Measurements from ENCODE around the gene PTPRC.

PTPRC gene

GRCh38 chr1:198604975-198605374 lies 33.9 kb upstream of the PTPRC start:
- no peaks in the 10 kb centered on the region for H3K36me3 ChIP-seq (ENCODE audit: insufficient read depth, low read depth, low read length)
- H3K27me3 ChIP-seq (ENCODE audit: insufficient read depth, low read length), result no peaks in the 10 kb centered on the region
- no peak overlapping the region for H3K4me3 ChIP-seq (ENCODE audit: low read length)
- H3K4me1 ChIP-seq (ENCODE audit: insufficient read depth, low read length), result peaks cover 15% of the 10 kb centered on the region
- H3K27ac ChIP-seq (ENCODE audit: low read length), result no peak overlapping the region
- peaks cover 8% of the 10 kb centered on the region; the same call in 1 of the 2 replicates for H3K9me3 ChIP-seq (ENCODE audit: insufficient read depth, low read depth, low read length)
- no peak overlapping the region for H3K9ac ChIP-seq (ENCODE audit: low read depth, low read length)

DNA sequence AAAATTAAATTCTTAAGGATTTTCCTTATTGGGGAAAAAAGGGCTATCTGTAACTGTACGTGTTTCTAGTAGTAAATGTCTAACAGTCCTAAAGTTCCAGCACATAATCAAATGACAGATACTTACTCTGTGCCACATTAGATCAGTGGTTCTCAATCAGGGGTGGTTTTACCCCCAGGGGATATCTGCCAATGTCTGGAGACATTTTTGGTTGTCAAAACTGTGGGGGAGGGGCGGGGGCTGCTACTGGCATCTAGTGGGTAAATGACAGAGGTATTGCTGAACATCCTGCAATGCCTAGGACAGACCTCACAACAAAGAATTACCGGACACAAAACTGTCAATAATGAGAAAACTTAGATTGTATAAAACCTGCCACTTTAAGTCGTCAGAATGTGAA lies 33.4 kb upstream of the PTPRC start:
- Histone ChIP-seq H3K36me3 (ENCODE audit: insufficient read depth, low read depth, low read length) (no peaks in the 10 kb centered on the region), H3K4me1 (ENCODE audit: insufficient read depth, low read length) (peaks cover 15% of the 10 kb centered on the region), H3K9me3 (ENCODE audit: insufficient read depth, low read depth, low read length) (peaks cover 5% of the 10 kb centered on the region; the same call in 1 of the 2 replicates), H3K4me3 (ENCODE audit: low read length) (no peak overlapping the region), H3K27me3 (ENCODE audit: insufficient read depth, low read length) (no peaks in the 10 kb centered on the region), H3K9ac (ENCODE audit: low read depth, low read length) (no peak overlapping the region), H3K27ac (ENCODE audit: low read length) (no peak overlapping the region)

DNA sequence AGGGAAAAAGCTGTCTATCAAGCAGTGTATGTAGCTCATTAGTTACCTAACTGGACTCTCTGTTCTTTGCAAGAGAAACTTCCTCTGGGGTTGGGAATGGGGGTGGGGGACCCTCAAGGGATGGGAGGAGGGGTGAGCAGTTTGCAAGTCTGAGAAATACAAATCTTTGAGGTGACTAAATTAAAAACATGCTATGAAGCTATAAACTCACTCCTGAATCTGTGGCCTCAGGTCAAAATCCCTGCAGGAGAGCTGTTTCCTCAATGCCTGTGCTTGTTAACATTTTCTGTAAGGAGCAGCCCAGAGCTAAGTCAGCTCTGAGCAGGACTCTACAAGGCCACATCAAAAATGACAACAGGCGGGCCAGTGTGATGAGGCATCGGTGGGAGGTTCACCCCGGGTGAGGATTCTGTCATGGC lies 32.8 kb upstream of the PTPRC start:
- Histone ChIP-seq H3K27ac (ENCODE audit: low read length) (no peak overlapping the region), H3K4me1 (ENCODE audit: insufficient read depth, low read length) (peaks cover 15% of the 10 kb centered on the region)

DNA sequence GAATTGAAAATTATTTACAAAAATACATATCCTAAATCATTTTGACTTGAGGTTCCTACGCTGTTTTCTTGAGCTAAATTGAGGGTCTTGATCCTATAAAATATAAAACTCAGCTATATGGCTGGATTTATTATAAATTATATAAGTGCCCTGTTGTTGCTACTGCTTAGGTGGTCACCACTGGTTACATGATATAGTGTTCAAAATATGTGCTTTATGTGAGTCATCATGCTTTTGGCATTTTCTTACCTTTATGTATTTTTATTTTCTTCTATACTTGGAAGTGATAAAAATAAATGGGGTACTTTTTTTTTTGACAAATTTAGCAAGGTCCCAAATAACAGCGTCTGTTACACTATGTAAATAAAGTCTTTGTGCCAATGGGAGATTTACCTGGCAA lies 31.1 kb upstream of the PTPRC start:
- no peak overlapping the region for H3K4me3 ChIP-seq (ENCODE audit: low read length)
- H3K9ac ChIP-seq (ENCODE audit: low read depth, low read length), result no peak overlapping the region
- H3K9me3 ChIP-seq (ENCODE audit: insufficient read depth, low read depth, low read length), result no peaks in the 10 kb centered on the region
- no peaks in the 10 kb centered on the region for H3K36me3 ChIP-seq (ENCODE audit: insufficient read depth, low read depth, low read length)
- no peak overlapping the region for H3K27ac ChIP-seq (ENCODE audit: low read length)
- peaks cover 15% of the 10 kb centered on the region for H3K4me1 ChIP-seq (ENCODE audit: insufficient read depth, low read length)
- H3K27me3 ChIP-seq (ENCODE audit: insufficient read depth, low read length), result no peaks in the 10 kb centered on the region

More for the DNA sequence above, 32.8 kb upstream of the PTPRC start:
- H3K36me3 ChIP-seq (ENCODE audit: insufficient read depth, low read depth, low read length), result no peaks in the 10 kb centered on the region
- no peaks in the 10 kb centered on the region for H3K27me3 ChIP-seq (ENCODE audit: insufficient read depth, low read length)
- H3K9me3 ChIP-seq (ENCODE audit: insufficient read depth, low read depth, low read length), result no peaks in the 10 kb centered on the region
- H3K4me3 ChIP-seq (ENCODE audit: low read length), result no peak overlapping the region
- no peak overlapping the region for H3K9ac ChIP-seq (ENCODE audit: low read depth, low read length)

DNA sequence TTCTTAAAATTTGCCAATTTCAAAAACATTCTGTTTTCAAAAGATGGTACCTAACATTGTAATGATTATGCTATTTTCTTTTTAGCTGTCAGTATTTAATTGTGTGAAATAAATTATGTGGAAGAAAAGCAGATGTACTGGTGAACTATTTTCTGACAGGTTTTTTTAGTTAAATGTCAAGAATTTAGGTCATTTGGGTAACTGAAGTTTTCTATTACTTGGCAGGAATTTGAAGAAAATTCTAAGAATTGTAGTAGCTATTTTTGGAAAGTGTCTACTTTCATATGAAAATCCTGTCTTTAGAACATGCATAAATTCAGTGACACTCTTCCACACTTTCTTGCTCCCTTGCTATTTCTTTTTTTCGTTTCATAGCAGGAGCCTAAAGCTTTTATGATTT lies 28.5 kb upstream of the PTPRC start:
- Histone ChIP-seq H3K9me3 (ENCODE audit: insufficient read depth, low read depth, low read length) (no peaks in the 10 kb centered on the region), H3K4me1 (ENCODE audit: insufficient read depth, low read length) (peaks cover 11% of the 10 kb centered on the region; the same call in 1 of the 2 replicates), H3K36me3 (ENCODE audit: insufficient read depth, low read depth, low read length) (no peaks in the 10 kb centered on the region), H3K9ac (ENCODE audit: low read depth, low read length) (no peak overlapping the region), H3K4me3 (ENCODE audit: low read length) (no peak overlapping the region), H3K27me3 (ENCODE audit: insufficient read depth, low read length) (no peaks in the 10 kb centered on the region), H3K27ac (ENCODE audit: low read length) (no peak overlapping the region)

DNA sequence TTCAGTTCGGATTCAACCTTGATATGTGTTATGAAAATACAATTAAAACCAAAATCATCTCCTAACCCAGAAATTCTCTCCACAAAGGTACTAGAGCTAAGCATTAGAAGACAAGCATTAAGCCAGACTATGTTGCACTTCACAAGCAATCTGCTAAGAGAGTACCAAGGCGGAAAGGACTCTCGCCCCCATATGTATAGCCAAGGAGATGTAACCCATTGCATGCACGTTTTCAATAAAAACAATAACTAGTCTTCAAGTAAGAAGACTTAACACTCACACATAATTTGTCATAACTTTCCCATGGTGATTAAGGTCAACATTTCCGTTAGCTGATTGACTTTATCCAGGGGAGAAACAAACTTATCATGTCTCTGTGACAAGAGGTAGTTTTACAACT lies 27.6 kb upstream of the PTPRC start:
- Histone ChIP-seq H3K4me1 (ENCODE audit: insufficient read depth, low read length) (peaks cover 4% of the 10 kb centered on the region; the same call in 1 of the 2 replicates), H3K4me3 (ENCODE audit: low read length) (no peak overlapping the region), H3K27ac (ENCODE audit: low read length) (no peak overlapping the region), H3K9ac (ENCODE audit: low read depth, low read length) (no peak overlapping the region), H3K9me3 (ENCODE audit: insufficient read depth, low read depth, low read length) (no peaks in the 10 kb centered on the region), H3K27me3 (ENCODE audit: insufficient read depth, low read length) (no peaks in the 10 kb centered on the region), H3K36me3 (ENCODE audit: insufficient read depth, low read depth, low read length) (no peaks in the 10 kb centered on the region)

- no peaks in the 10 kb centered on the region for H3K27me3 ChIP-seq (ENCODE audit: insufficient read depth, low read length)
- no peaks in the 10 kb centered on the region for H3K9me3 ChIP-seq (ENCODE audit: insufficient read depth, low read depth, low read length)
- no peak overlapping the region for H3K9ac ChIP-seq (ENCODE audit: low read depth, low read length)
- H3K27ac ChIP-seq (ENCODE audit: low read length), result no peak overlapping the region
- H3K4me1 ChIP-seq (ENCODE audit: insufficient read depth, low read length), result no peaks in the 10 kb centered on the region
- H3K36me3 ChIP-seq (ENCODE audit: insufficient read depth, low read depth, low read length), result no peaks in the 10 kb centered on the region
- no peak overlapping the region for H3K4me3 ChIP-seq (ENCODE audit: low read length)
Observed at GRCh38 chr1:198612471-198613260, 26.2 kb upstream of the PTPRC start.

DNA sequence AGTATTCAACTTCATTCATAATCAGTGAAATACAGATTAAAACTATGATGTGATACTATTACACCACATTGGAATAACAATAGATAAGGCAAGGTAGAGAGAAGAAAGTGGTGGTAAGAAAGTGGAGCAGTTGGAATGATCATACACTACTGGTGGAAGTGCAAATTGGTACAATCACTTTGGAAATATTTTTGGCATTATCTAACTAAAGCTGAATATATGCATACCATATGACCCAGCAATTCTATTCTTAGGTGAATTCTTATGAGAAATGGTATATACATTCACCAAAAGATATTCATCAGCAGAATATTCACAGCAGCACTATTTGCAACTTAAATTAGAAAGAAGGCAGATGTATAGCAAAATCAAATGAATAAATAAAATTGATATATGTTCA lies 21.4 kb upstream of the PTPRC start:
- H3K9me3 ChIP-seq (ENCODE audit: insufficient read depth, low read depth, low read length), result no peaks in the 10 kb centered on the region
- no peak overlapping the region for H3K9ac ChIP-seq (ENCODE audit: low read depth, low read length)
- no peak overlapping the region for H3K27ac ChIP-seq (ENCODE audit: low read length)
- no peaks in the 10 kb centered on the region for H3K27me3 ChIP-seq (ENCODE audit: insufficient read depth, low read length)
- no peak overlapping the region for H3K4me3 ChIP-seq (ENCODE audit: low read length)
- H3K4me1 ChIP-seq (ENCODE audit: insufficient read depth, low read length), result no peaks in the 10 kb centered on the region
- H3K36me3 ChIP-seq (ENCODE audit: insufficient read depth, low read depth, low read length), result no peaks in the 10 kb centered on the region

DNA sequence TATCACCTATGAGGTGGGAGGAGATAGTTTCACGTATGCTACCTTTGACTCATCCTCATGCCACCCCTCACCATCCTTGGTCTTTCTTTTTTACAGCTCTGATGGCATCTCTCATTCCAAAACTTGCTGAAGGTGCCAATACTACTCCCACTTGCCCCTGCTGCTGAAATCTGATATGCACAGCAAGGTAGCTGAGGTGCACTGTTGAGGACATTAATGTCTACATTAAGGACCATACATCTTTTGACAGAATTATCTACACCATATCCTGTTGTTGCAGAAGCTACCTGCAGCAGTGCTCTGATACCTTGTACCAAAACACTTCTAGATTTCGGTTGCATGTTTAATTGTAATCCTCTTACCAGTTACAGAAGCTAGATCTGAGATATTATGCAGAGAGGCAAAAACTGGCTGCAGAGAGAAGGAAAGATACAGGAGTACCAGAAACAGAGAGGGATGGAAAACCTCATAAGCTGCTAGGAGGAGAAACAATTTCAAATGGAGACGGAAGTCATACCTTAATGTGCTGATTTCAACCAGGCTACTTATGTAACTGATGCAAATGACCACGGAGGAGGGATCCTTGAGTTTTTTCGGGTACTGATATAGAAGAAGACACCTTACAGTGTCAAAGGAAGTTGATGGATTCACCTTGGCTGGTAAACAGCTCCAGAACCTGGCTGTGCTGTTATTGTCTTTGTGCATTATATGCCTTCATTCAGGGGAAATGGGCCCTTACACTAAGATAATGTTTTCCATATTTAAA lies 19.3 kb upstream of the PTPRC start:
- no peak overlapping the region for H3K9ac ChIP-seq (ENCODE audit: low read depth, low read length)
- H3K36me3 ChIP-seq (ENCODE audit: insufficient read depth, low read depth, low read length), result no peaks in the 10 kb centered on the region
- H3K4me1 ChIP-seq (ENCODE audit: insufficient read depth, low read length), result no peaks in the 10 kb centered on the region
- H3K9me3 ChIP-seq (ENCODE audit: insufficient read depth, low read depth, low read length), result no peaks in the 10 kb centered on the region
- H3K4me3 ChIP-seq (ENCODE audit: low read length), result no peak overlapping the region
- no peak overlapping the region for H3K27ac ChIP-seq (ENCODE audit: low read length)
- no peaks in the 10 kb centered on the region for H3K27me3 ChIP-seq (ENCODE audit: insufficient read depth, low read length)

DNA sequence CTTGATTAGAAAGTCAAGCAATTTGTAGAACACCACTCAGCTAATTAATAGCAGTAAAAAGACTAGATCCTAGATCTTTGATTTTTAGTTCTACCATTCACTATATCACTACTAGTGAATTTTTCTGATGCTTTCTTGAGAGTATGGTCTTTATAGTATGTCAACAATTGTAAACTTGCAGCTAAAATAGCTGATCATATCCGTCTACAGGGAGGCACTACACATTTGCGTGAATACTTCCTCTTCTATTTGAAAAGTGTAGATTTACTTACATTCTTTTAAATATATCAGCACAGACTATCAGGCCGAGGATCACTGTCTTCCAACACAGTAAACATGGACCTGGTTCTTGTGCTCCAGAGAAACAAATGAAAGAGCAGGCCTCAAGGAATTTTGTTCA lies 18.6 kb upstream of the PTPRC start:
- Histone ChIP-seq H3K4me1 (ENCODE audit: insufficient read depth, low read length) (no peaks in the 10 kb centered on the region), H3K27ac (ENCODE audit: low read length) (no peak overlapping the region), H3K27me3 (ENCODE audit: insufficient read depth, low read length) (no peaks in the 10 kb centered on the region), H3K4me3 (ENCODE audit: low read length) (no peak overlapping the region), H3K9me3 (ENCODE audit: insufficient read depth, low read depth, low read length) (no peaks in the 10 kb centered on the region), H3K36me3 (ENCODE audit: insufficient read depth, low read depth, low read length) (no peaks in the 10 kb centered on the region), H3K9ac (ENCODE audit: low read depth, low read length) (no peak overlapping the region)

GRCh38 chr1:198620951-198621824 lies 17.7 kb upstream of the PTPRC start:
- H3K9me3 ChIP-seq (ENCODE audit: insufficient read depth, low read depth, low read length), result no peaks in the 10 kb centered on the region
- H3K9ac ChIP-seq (ENCODE audit: low read depth, low read length), result no peak overlapping the region
- H3K36me3 ChIP-seq (ENCODE audit: insufficient read depth, low read depth, low read length), result no peaks in the 10 kb centered on the region
- no peak overlapping the region for H3K4me3 ChIP-seq (ENCODE audit: low read length)
- no peak overlapping the region for H3K27ac ChIP-seq (ENCODE audit: low read length)
- no peaks in the 10 kb centered on the region for H3K27me3 ChIP-seq (ENCODE audit: insufficient read depth, low read length)
- H3K4me1 ChIP-seq (ENCODE audit: insufficient read depth, low read length), result no peaks in the 10 kb centered on the region

Measured in iPS-20b (cell line).